Endothelial cell of umbilical vein (primary cell): ENCODE measurements around the gene ANKRD33B. TPM values are rescaled to one million over a fixed set of nuclear protein-coding genes. Genes with fewer than 3 reads are reported as not detected.

ENCODE experiments used
- BruUV-seq: library from RNA; stranded (reverse); fragments of 400-500 nt; replicated peaks from 2 replicates; lab custom pipeline; 2021; lab: Mats Ljungman, UMichigan
- CTCF ChIA-PET: fragments of 300-600, 350-600 bp; sonication (Branson Sonifier 250); formaldehyde crosslinking; loops from one replicate; lab custom pipeline; 2021; ENCODE audit warnings: antibody characterized with exemption, inconsistent platforms; lab: Charles Lee
- POLR2A ChIA-PET: fragments of 300-600, 350-600 bp; sonication (Branson Sonifier 250); formaldehyde crosslinking; loops from one replicate; lab custom pipeline; 2021; ENCODE audit warnings: antibody characterized with exemption, inconsistent platforms; lab: Charles Lee
- DNase-seq: peaks from one replicate; pipeline ENCODE4 v3.0.0-alpha.2; 2011; ENCODE audit warnings: low read depth, low spot score
- FAIRE-seq: peaks from 2 replicates; lab custom pipeline; 2011; peaks lifted over from hg19 to GRCh38; lab: Jason Lieb, UNC
- H2AFZ ChIP-seq: 2 replicates; pipeline ENCODE4 v1.6.0; 2012; ENCODE audit warnings: low read depth, low read length, control low read depth, inconsistent platforms
- H3K27ac ChIP-seq: 2 replicates; pipeline ENCODE4 v1.5.1; 2011; ENCODE audit warnings: low read depth, mild to moderate bottlenecking, control low read depth, low read length, moderate library complexity; ENCODE audit not compliant: insufficient read depth
- H3K27me3 ChIP-seq, 2 experiments: 2 replicates each; pipeline versions ENCODE4 v1.6.0 to v1.6.1; 2011; ENCODE audit warnings: low read length in 2 of 2, mixed read lengths in 1 of 2; ENCODE audit not compliant: control insufficient read depth in 2 of 2, insufficient read depth in 2 of 2
- H3K36me3 ChIP-seq, 2 experiments: 2 replicates in 1 of 2; 3 replicates in 1 of 2; pipeline ENCODE4 v1.5.1; 2011; ENCODE audit warnings: low read length in 2 of 2, mild to moderate bottlenecking in 1 of 2, moderate library complexity in 1 of 2; ENCODE audit not compliant: control insufficient read depth in 2 of 2, insufficient read depth in 2 of 2; ENCODE audit errors: extremely low read depth in 1 of 2
- H3K4me1 ChIP-seq: 3 replicates; pipeline ENCODE4 v1.5.1; 2011; ENCODE audit warnings: mild to moderate bottlenecking, low read length; ENCODE audit not compliant: control insufficient read depth, insufficient read depth; ENCODE audit errors: extremely low read depth
- H3K4me2 ChIP-seq: 2 replicates; pipeline ENCODE4 v1.6.1; 2011; ENCODE audit warnings: low read length, control low read depth, mixed read lengths; ENCODE audit not compliant: insufficient read depth
- H3K4me3 ChIP-seq, 3 experiments: fragments of 200-600 bp in 1 of 3; sonication (generic), shearing (Covaris generic) in 1 of 3; replicated peaks in 1 of 3; 2 replicates each; pipeline ENCODE4 v1.5.1; 2011 to 2016; ENCODE audit warnings: control low read depth in 3 of 3, low read length in 3 of 3, mild to moderate bottlenecking in 2 of 3, inconsistent platforms in 1 of 3, low read depth in 1 of 3, moderate library complexity in 1 of 3; ENCODE audit not compliant: insufficient read depth in 1 of 3
- H3K79me2 ChIP-seq: 2 replicates; pipeline ENCODE4 v1.6.0; 2012; ENCODE audit warnings: low read length, inconsistent platforms; ENCODE audit not compliant: control insufficient read depth, insufficient read depth
- H3K9ac ChIP-seq: replicated peaks from 2 replicates; pipeline ENCODE3; 2011; ENCODE audit warnings: low read length, control low read depth; ENCODE audit not compliant: insufficient read depth; ENCODE audit errors: extremely low read depth
- H3K9me1 ChIP-seq: replicated peaks from 3 replicates; pipeline ENCODE4 v1.6.0; 2011; ENCODE audit warnings: mild to moderate bottlenecking, low read length; ENCODE audit not compliant: control insufficient read depth, insufficient read depth; ENCODE audit errors: extremely low read depth
- H3K9me3 ChIP-seq: replicated peaks from 2 replicates; pipeline ENCODE4 v1.5.1; 2012; ENCODE audit warnings: low read length, inconsistent platforms; ENCODE audit not compliant: control insufficient read depth, insufficient read depth
- H4K20me1 ChIP-seq: replicated peaks from 2 replicates; pipeline ENCODE3; 2011; ENCODE audit warnings: mild to moderate bottlenecking, low read length; ENCODE audit not compliant: control insufficient read depth, insufficient read depth; ENCODE audit errors: extremely low read depth
- EZH2 ChIP-seq: IDR thresholded peaks from 2 replicates; pipeline ENCODE4 v1.6.1; 2012; ENCODE audit warnings: borderline replicate concordance, low read depth, mild to moderate bottlenecking, moderate library complexity, low read length, inconsistent platforms; ENCODE audit not compliant: severe bottlenecking
- FOS ChIP-seq: IDR thresholded peaks from 2 replicates; pipeline ENCODE4 v1.6.1; 2011; ENCODE audit warnings: mild to moderate bottlenecking, low read length, moderate library complexity, borderline replicate concordance; ENCODE audit not compliant: insufficient read depth
- GATA2 ChIP-seq: IDR thresholded peaks from 2 replicates; pipeline ENCODE4 v1.7.0; 2011; ENCODE audit warnings: low read depth, mild to moderate bottlenecking, moderate library complexity, mixed read lengths, low read length; ENCODE audit not compliant: insufficient read length, insufficient read depth
- JUN ChIP-seq: IDR thresholded peaks from 2 replicates; pipeline ENCODE4 v1.6.1; 2011; ENCODE audit warnings: borderline replicate concordance, low read depth; ENCODE audit not compliant: insufficient read length, insufficient read depth
- MAX ChIP-seq: IDR thresholded peaks from 2 replicates; pipeline ENCODE4 v1.6.1; 2011; ENCODE audit not compliant: insufficient read depth, insufficient read length
- MYC ChIP-seq: IDR thresholded peaks from one replicate; pipeline ENCODE4 v1.6.1; 2011; ENCODE audit warnings: mild to moderate bottlenecking, low read depth, low read length
- POLR2A ChIP-seq: IDR thresholded peaks from 2 replicates; pipeline ENCODE4 v1.6.1; 2012; ENCODE audit warnings: low read depth, mild to moderate bottlenecking, control low read depth, low read length
- POLR2AphosphoS5 ChIP-seq: IDR thresholded peaks from 2 replicates; pipeline ENCODE4 v1.6.1; 2012; ENCODE audit warnings: low read depth, mild to moderate bottlenecking, control low read depth, low read length, moderate library complexity; ENCODE audit not compliant: insufficient read depth
- dilution Hi-C: fragments of 300-500 bp; cut with MboI; formaldehyde crosslinking; loops from one replicate; pipeline ENCODE4 v1.15.0; 2019; ENCODE audit warnings: low sequenced_read_pairs; ENCODE audit not compliant: extremely low pct_ligation_motif_present
- intact Hi-C: fragments of 100-400 bp; cut with micrococcal nuclease; formaldehyde crosslinking; loops from one replicate; pipeline ENCODE4 v1.10.0; 2022
- polyA plus RNA-seq, 4 experiments: library from polyadenylated mRNA; depleted of rRNA in 3 of 4; stranded (reverse) in 3 of 4; unstranded in 1 of 4; fragments of >200 nt; gene quantifications; 2 replicates each; pipeline versions ENCODE4 v1.2.1 to v1.2.3, GENCODE V29; 2011 to 2012; ENCODE audit warnings: missing spikeins in 1 of 4
- total RNA-seq: library from RNA; stranded (reverse); gene quantifications from 2 replicates; pipeline ENCODE4 v1.2.3, GENCODE V29; 2021
- TF ChIP-seq, protein P1 (sequence below), 2 donors: IDR thresholded peaks; 1 replicate in 1 of 2; 2 replicates in 1 of 2; pipeline ENCODE4 v1.5.1; 2011; ENCODE audit warnings: low read length in 2 of 2, mild to moderate bottlenecking in 2 of 2, moderate library complexity in 2 of 2, control low read depth in 1 of 2, inconsistent platforms in 1 of 2, low read depth in 1 of 2; ENCODE audit not compliant: insufficient read depth in 1 of 2; ENCODE audit errors: extremely low read depth in 1 of 2

The ANKRD33B gene
- total and polyA plus RNA-seq, 2 donors (not counting 3 experiments of a cell fraction or from before 2014, with no cell fraction given), result 2.4 to 5.4 TPM

DNA sequence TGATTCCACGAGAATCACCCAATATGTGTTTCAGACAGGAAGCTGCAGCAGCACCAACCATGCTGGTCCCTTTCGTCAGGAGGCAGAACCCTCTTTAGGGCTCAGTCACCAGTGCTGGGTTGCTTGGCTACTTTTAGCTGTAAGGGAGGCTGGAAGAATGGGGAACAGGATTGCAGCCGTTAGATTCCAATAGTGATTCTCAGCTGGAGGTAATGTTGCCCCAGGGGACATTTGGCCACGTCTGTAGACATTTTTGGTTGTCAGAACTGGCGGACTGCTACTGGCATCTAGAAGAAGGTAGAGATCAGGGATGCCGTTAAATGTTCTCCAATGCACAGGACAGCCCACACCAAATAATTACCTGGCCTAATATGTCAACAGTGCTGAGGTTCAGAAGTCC, 81.8 kb downstream of the ANKRD33B start:
- DNase-seq (no peak), FAIRE-seq (no peak)
- no peaks in the 10 kb centered on the region for H3K9me3 ChIP-seq
- H3K4me3 ChIP-seq, result no peak overlapping the region
- ChIA-PET POLR2A (no interaction called here), CTCF (interaction anchor here (1.0 to 1.4 kb wide), 3 partner anchors 11 to 30 kb away, joined by 3 to 5 read pairs (median 3); no protein-coding TSS in a partner anchor)
- no peaks in the 10 kb centered on the region for H3K79me2 ChIP-seq
- no peak overlapping the region for H3K9ac ChIP-seq
- intact Hi-C loops, result no loop called here
- no peaks in the 10 kb centered on the region for H3K27me3 ChIP-seq
- H3K36me3 ChIP-seq, result no peaks in the 10 kb centered on the region
- H2AFZ ChIP-seq, result no peak overlapping the region
- H4K20me1 ChIP-seq, result no peaks in the 10 kb centered on the region
- H3K4me1 ChIP-seq, result peaks cover 3% of the 10 kb centered on the region
- H3K4me2 ChIP-seq, result no peak overlapping the region
- TF ChIP-seq GATA2 (no peak), MYC (no peak), JUN (no peak), EZH2 (no peak), FOS (no peak), POLR2AphosphoS5 (no peak), MAX (no peak), POLR2A (no peak)
- TF ChIP-seq, protein P1, sequence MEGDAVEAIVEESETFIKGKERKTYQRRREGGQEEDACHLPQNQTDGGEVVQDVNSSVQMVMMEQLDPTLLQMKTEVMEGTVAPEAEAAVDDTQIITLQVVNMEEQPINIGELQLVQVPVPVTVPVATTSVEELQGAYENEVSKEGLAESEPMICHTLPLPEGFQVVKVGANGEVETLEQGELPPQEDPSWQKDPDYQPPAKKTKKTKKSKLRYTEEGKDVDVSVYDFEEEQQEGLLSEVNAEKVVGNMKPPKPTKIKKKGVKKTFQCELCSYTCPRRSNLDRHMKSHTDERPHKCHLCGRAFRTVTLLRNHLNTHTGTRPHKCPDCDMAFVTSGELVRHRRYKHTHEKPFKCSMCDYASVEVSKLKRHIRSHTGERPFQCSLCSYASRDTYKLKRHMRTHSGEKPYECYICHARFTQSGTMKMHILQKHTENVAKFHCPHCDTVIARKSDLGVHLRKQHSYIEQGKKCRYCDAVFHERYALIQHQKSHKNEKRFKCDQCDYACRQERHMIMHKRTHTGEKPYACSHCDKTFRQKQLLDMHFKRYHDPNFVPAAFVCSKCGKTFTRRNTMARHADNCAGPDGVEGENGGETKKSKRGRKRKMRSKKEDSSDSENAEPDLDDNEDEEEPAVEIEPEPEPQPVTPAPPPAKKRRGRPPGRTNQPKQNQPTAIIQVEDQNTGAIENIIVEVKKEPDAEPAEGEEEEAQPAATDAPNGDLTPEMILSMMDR (IDR thresholded peaks at IDR 0.05; ENCODE audit: extremely low read depth in 1 of 2, insufficient read depth in 1 of 2, low read depth in 1 of 2, low read length in 2 of 2), result no peak
- no peak overlapping the region for H3K27ac ChIP-seq
- no TSS peak for BruUV-seq
- dilution Hi-C loops, result no loop called here
- no peaks in the 10 kb centered on the region for H3K9me1 ChIP-seq
